ENCODE measurements around the gene C2CD4D. TPM values are rescaled to one million over a fixed set of nuclear protein-coding genes. Genes with fewer than 3 reads are reported as not detected.

C2CD4D gene
- total RNA-seq, 3 donors from 2014 or later = 0.33 to 0.90 (median 0.87) TPM

DNA sequence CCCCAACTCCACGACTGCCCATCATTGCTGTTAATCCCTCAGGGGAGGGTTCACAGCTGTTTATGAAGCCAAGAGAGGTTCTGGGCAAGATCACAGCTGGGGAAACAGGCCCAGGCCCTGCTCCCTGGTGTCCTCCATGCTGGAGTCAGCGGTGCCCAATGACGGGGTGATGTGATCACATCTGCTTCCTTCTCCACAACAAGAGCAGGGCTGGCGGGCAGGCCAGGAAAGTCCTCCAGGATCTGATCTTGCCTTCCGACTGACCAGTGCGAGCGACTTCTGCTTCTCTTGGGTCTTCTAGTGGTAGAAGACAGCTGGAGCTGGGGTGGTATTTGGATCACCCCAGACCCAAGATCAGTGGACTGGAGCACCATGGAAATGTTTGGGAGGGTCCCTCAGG lies 33.5 kb downstream of the C2CD4D start:
- Mint-ChIP-seq H3K4me1 (ENCODE audit: low read depth) (no peaks in the 10 kb centered on the region), H3K27me3 (ENCODE audit: low read depth) (no peaks in the 10 kb centered on the region), H3K36me3 (ENCODE audit: insufficient read depth) (no peaks in the 10 kb centered on the region), H3K4me3 (no peak overlapping the region), H3K9me3 (no peaks in the 10 kb centered on the region)
- no peak for ATAC-seq
- no peak for DNase-seq

DNA sequence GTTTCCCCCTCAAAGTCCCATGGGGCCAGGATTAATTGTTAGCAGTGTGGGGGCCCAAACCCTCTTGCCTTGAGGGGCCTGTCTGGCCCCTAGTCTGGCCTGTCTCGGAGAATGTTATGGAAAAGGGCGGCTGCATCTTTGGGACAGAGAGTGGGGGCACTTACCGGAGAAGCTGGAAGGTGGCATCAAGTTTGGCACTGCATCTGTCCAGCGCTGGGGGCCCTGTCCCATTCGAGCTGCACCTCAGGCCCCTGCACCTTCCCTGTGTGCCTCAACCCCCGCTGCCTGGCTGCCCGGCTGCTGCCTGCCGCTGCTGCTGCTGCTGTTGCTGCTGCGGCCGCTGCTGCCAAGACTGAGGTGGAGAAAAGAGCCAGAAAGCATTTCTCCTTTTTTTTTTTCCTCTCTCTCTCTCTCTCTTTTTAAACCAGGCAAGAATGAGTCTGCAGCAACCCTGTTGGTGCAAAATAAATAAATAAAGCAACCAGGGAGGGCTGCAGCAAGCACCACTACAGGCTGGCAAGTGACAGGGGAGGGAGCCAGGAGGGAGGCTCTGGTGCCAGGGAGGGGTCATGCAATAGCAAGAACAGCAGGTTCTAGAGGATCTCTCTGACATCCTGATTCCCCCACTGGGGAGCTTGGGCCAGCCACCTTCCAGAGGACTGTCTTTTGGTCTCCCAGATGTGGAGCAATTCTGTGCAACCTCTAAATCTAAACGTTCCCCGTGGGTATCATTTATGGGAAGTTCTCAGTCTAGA lies 34.4 kb downstream of the C2CD4D start, which contains the start of gene LINGO4:
LINGO4 (minus strand) TSS at position 354 of the 755 bp plus-strand sequence. CDS start 2,715 bp downstream, outside the sequence.
- Mint-ChIP-seq H3K4me1 (ENCODE audit: low read depth) (peaks cover 5% of the 10 kb centered on the region), H3K9me3 (no peaks in the 10 kb centered on the region), H3K27me3 (ENCODE audit: low read depth) (no peaks in the 10 kb centered on the region), H3K4me3 (no peak within 1 kb of the TSS), H3K36me3 (ENCODE audit: insufficient read depth) (no peaks in the 10 kb centered on the region)
- no peak for ATAC-seq
- DNase-seq = no peak

DNA sequence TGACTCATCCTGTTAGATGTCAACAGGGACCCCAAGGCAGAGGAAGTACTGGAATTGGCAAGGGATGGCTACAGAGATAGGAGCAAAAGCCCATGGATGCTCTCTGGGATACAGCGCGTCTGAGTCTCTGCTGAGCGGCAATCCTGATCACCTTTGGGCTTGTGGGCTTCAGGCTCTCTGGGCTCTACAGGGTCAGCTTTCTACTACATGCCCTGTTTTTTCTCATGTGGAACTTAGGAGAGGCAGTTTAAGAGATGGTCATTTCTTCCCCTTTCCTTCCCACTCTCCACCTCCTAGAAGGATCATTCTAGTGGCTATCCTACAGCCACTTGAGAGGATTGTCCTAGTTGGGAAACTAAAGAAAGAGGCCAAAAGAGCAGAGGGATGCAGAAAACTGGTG lies 35.7 kb downstream of the C2CD4D start:
- Mint-ChIP-seq H3K9me3 (no peaks in the 10 kb centered on the region), H3K36me3 (ENCODE audit: insufficient read depth) (no peaks in the 10 kb centered on the region), H3K4me3 (no peak overlapping the region), H3K4me1 (ENCODE audit: low read depth) (peaks cover 9% of the 10 kb centered on the region), H3K27me3 (ENCODE audit: low read depth) (peaks cover 3% of the 10 kb centered on the region)
- DNase-seq (no peak), ATAC-seq (no peak)

DNA sequence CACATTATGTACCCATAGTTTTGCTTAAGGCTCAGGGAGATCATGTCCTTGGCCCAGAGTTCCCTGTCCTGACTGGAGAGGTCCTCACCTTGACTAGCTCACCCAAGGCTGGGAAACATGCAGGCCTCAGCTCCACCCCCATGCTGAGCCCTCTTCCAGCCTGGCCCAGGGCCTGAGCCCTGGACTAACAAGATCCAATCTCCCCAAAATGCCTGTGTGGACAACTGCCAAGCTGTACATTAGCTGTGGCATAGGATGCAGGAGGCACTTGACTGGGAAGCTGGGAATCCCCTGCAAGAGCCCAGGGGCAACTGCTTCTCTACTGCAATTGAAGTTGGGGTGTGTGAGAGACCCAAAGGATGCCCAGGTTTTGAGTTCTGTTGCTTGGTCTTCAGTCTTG lies 36.5 kb downstream of the C2CD4D start:
- DNase-seq = no peak
- H3K4me1 Mint-ChIP-seq (ENCODE audit: low read depth) = peaks cover 9% of the 10 kb centered on the region
- no peak for ATAC-seq
- peaks cover 3% of the 10 kb centered on the region for H3K27me3 Mint-ChIP-seq (ENCODE audit: low read depth)
- H3K4me3 Mint-ChIP-seq = no peak overlapping the region
- H3K36me3 Mint-ChIP-seq (ENCODE audit: insufficient read depth) = no peaks in the 10 kb centered on the region
- no peaks in the 10 kb centered on the region for H3K9me3 Mint-ChIP-seq

DNA sequence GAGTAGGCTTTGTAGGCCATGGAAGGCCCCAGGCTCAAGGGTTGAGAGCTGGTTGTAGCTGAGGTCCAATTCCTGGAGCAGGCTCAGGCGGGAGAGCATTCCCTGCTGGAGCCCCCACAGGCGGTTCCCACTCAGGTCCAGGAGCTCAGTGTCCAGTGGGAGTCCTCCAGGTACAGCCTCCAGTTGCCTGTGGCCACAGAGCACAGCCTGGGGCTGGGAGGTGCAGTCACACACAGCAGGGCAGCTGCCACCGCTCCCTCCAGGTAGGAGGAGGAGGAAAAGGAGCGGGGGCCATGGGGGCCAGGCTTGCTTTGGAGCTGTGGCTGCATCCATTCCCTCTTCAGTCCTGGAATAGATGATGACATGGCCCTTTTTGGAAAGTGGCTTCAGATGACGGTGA lies 37.2 kb downstream of the C2CD4D start:
- no peak for ATAC-seq
- Mint-ChIP-seq H3K9me3 (no peaks in the 10 kb centered on the region), H3K4me1 (ENCODE audit: low read depth) (peaks cover 9% of the 10 kb centered on the region), H3K27me3 (ENCODE audit: low read depth) (peaks cover 3% of the 10 kb centered on the region), H3K4me3 (no peak overlapping the region), H3K36me3 (ENCODE audit: insufficient read depth) (no peaks in the 10 kb centered on the region)
- no peak for DNase-seq

DNA sequence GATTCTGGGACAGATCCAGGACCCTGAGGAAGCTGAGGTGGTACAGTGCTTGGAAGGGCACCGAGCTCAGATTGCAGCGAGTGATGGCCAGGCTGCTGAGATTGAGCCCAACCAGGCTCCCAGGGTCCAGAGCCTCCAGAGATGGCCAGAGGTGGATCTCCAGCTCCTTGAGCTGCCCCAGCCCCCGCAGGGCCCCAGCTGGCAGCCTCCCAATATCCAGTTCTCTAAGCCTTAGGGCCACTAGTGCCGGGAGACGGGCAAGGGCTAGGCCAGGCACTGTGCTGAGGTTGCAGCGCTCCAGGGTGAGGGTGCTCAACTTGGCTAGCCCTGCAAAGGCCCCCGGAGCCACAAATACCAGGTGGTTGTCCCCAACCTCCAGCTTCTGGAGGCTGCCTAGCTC lies 37.8 kb downstream of the C2CD4D start:
- no peaks in the 10 kb centered on the region for H3K36me3 Mint-ChIP-seq (ENCODE audit: insufficient read depth)
- no peak for DNase-seq
- peaks cover 3% of the 10 kb centered on the region for H3K27me3 Mint-ChIP-seq (ENCODE audit: low read depth)
- H3K4me3 Mint-ChIP-seq = no peak overlapping the region
- peaks cover 9% of the 10 kb centered on the region for H3K4me1 Mint-ChIP-seq (ENCODE audit: low read depth)
- no peaks in the 10 kb centered on the region for H3K9me3 Mint-ChIP-seq
- ATAC-seq = no peak

DNA sequence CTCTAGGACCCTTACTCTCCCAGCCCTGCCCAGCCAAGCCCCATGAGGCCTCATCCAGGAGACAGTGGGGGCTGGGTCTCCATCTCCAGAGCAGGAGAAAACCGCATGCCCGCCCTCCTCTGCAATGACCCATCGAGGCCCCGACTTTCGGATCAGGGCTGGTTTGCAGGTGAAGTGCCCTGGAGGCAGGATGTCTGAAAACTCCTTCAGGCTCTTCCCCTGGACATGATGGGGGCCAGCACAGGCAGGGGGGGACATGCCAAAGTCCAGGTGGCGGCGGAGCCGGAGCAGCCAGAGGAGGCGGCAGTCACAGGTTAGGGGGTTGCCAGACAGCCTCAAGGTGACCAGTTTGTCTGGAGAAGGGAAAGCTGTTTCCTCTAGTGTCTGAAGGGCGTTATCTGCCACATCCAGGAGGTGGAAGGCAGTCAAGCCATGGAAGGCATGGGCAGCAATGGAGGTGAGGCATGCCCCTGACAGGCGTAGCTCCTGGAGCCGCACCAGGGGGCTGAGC lies 38.3 kb downstream of the C2CD4D start:
- H3K4me3 Mint-ChIP-seq = no peak overlapping the region
- ATAC-seq = no peak
- no peak for DNase-seq
- H3K36me3 Mint-ChIP-seq (ENCODE audit: insufficient read depth) = no peaks in the 10 kb centered on the region
- no peaks in the 10 kb centered on the region for H3K9me3 Mint-ChIP-seq
- peaks cover 3% of the 10 kb centered on the region for H3K27me3 Mint-ChIP-seq (ENCODE audit: low read depth)
- H3K4me1 Mint-ChIP-seq (ENCODE audit: low read depth) = peaks cover 9% of the 10 kb centered on the region

DNA sequence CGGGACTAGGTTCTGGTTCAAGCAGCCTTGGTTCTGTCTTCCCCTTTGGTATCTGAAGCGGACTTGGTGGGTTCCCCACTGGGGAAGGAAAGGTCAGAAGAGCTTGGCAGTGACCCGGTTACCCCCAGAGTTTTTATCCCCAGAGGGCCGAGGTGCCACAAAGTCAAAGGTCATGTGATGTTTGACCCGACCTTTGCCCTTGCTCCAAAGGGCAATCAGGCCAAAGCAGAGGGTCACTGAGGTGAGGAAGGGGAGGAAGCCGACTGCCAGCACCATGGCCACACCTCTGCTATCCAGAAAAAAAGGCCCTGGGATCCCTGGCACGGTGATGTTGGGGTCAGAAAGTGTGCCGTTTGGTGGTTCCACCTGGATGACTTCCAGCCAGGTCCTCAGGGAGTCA lies 38.8 kb downstream of the C2CD4D start:
- Mint-ChIP-seq H3K36me3 (ENCODE audit: insufficient read depth) (no peaks in the 10 kb centered on the region), H3K27me3 (ENCODE audit: low read depth) (peaks cover 3% of the 10 kb centered on the region), H3K9me3 (no peaks in the 10 kb centered on the region), H3K4me3 (no peak overlapping the region), H3K4me1 (ENCODE audit: low read depth) (peaks cover 9% of the 10 kb centered on the region)
- no peak for DNase-seq
- no peak for ATAC-seq

DNA sequence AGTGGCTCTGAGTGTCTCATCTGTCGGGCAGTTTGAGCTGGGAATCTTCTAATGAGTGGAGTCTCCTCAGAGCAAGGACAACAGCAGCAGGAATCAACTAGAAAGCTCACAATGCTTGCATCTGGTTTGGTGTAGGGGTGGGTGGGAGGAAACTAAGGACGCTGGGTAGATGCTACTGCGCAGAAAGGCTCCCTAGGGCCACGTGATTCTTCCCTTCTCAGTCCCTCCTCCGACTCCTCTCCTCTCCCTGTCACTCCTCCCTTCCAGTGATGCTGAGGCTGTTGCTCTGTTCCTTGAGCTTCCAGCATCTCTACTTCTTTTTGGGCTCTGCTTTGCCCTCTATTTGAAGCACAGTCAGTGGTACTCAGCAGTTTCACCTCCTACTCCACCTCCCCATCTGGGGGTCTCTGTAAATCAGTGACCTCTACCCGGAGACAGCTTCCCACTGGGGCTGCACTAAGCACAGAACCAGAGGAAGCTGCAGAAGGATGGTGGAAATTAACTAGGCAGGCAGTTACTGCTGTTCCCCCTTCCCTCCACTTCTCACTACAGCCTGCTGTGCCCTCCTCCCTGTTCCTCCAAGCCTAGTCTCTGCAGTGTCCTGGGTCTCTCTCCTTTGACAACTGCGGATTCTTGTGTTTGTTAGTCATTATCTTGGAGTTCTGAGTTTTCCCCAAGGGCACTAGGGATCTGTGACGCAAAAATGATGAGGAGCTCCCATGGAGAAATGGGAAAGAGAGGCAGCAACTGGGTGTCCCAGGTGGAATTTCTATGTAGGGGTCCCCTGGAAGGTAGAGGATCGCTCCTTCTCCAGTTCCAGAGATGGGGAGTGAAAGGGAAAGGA lies 40.2 kb downstream of the C2CD4D start:
- Mint-ChIP-seq H3K27me3 (ENCODE audit: low read depth) (peaks cover 3% of the 10 kb centered on the region), H3K4me1 (ENCODE audit: low read depth) (peaks cover 9% of the 10 kb centered on the region), H3K36me3 (ENCODE audit: insufficient read depth) (peaks cover under 1% of the 10 kb centered on the region), H3K9me3 (no peaks in the 10 kb centered on the region), H3K4me3 (no peak overlapping the region)
- ATAC-seq (no peak), DNase-seq (no peak)

DNA sequence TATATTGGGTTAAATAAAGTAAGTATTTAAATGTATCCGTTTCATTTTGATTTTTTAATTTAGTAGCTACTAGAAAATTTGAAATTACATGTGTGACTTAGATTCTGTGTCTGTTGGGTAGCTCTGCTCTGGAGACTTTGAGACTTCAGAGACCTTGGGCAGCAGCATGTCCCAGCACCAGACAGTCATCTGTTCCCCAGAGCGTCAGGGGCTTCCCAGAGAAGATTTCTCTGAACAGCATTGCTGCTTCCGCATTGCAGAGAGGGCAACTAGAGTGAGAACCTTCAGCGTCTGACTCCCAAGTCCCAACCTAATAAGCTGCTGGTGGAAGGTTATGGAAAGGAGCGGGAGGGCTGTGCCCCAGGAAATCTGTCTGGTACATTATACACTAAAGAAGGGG lies 41.0 kb downstream of the C2CD4D start:
- no peak for ATAC-seq
- peaks cover 9% of the 10 kb centered on the region for H3K4me1 Mint-ChIP-seq (ENCODE audit: low read depth)
- H3K4me3 Mint-ChIP-seq = no peak overlapping the region
- H3K9me3 Mint-ChIP-seq = no peaks in the 10 kb centered on the region
- H3K36me3 Mint-ChIP-seq (ENCODE audit: insufficient read depth) = peaks cover 3% of the 10 kb centered on the region
- H3K27me3 Mint-ChIP-seq (ENCODE audit: low read depth) = peaks cover 3% of the 10 kb centered on the region
- no peak for DNase-seq

DNA sequence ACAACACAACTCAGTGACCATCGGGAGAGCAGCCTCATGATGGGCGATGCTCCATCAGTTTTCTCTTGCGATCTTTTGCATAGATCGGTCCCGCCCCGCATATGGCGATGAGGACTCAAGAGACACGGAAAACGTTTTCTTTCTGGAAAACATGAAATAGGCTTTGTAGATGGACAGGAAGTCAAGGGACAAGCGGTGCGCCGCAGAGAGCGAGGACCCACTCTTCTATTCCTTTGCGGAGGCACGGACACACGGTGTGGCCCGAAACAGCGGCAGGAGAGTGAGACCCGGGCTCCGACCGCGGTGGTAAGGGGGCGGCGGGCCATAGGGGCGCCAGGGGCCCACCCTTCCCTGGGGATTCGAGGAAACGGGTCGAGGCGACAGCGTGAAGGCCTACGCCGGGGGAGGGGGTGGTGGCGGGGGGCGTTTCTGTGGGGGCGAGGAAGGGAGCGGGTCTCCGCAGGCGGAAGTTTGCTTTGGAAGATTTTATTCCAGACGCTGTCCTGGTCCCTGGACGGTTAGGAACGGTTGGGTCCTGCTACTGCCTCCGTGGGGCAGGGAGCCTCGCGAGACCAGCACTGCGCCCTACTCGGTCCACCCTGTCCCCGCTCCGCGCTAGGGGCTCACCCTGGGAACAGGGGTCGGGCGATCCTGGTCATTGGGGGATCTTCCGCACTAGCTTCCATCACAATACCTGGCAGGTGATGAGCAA lies 48.5 kb downstream of the C2CD4D start:
- peaks cover 30% of the 10 kb centered on the region for H3K4me1 Mint-ChIP-seq (ENCODE audit: low read depth)

DNA sequence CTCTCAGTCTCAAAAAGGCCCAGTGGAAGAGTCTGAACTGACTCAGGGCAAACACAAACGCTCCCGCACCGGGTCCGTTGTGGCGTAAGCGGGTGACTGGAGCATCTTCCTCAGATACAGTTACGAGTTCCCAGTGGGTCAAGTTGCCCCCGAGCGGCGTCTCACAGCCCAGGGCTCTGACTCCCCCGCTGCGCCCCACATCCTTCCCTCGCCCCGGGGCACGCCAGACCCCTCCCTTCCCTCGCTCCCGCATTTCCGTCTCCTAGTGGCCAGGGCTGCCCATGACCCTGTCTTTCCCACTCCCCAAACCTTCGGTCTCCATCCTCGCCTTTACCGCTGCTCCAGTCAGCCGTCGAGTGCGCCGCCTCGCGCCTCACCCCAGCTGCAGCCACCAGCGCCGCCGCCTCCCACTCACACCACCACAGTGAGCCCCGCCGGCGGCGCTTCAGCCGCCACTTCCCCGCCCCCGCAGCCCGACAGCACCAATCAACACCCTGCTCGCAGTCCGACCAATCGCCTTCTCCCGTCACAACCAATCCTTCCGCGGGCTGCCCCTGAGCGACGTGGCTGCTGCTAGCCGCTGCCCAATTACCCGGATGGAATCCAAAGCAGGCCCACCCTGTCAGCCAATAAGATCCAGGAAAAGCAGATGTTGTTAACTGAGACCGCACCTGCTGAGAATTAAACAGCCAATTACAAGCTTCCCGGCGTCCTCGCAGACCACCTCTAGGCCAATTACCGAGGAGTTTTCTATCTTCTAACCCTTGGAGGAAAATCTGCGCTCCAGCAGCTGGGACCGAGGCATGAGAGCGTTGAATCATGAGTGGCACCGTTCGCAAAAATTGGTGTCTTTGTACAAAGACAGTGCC lies 49.3 kb downstream of the C2CD4D start, which contains the start of gene TDRKH:
TDRKH (minus strand) TSS at position 430 of the 869 bp plus-strand sequence. CDS start 7,478 bp downstream, outside the sequence.
- H3K27me3 Mint-ChIP-seq (ENCODE audit: low read depth) = no peaks in the 10 kb centered on the region
- peak; percentile 98 for DNase-seq
- H3K9me3 Mint-ChIP-seq = no peaks in the 10 kb centered on the region
- H3K36me3 Mint-ChIP-seq (ENCODE audit: insufficient read depth) = peaks cover 3% of the 10 kb centered on the region
- H3K4me3 Mint-ChIP-seq = peak within 1 kb of the TSS; percentile 92
- peak; percentile 98 to 99 for ATAC-seq
- peaks cover 30% of the 10 kb centered on the region for H3K4me1 Mint-ChIP-seq (ENCODE audit: low read depth)

More for the DNA sequence above, 48.5 kb downstream of the C2CD4D start:
- ATAC-seq = peak in 1 of 2 donors; percentile 1
- Mint-ChIP-seq H3K9me3 (no peaks in the 10 kb centered on the region), H3K27me3 (ENCODE audit: low read depth) (no peaks in the 10 kb centered on the region), H3K4me3 (peak overlapping the region; percentile 92), H3K36me3 (ENCODE audit: insufficient read depth) (peaks cover 3% of the 10 kb centered on the region)
- DNase-seq = no peak
